Neural progenitor cell (in vitro differentiated cells): ENCODE results near the gene POMZP3.
"Not testable (repeated sequence)": the region's sequence is repeated elsewhere in the genome, so short reads cannot be mapped to it uniquely, and the experiment has no call there.

ENCODE experiments used
- CTCF ChIP-seq: fragments of 200-600 bp; sonication (generic); IDR thresholded peaks from 2 replicates; pipeline ENCODE4 v1.5.1; 2017; ENCODE audit warnings: antibody characterized with exemption, mild to moderate bottlenecking
- EZH2 ChIP-seq: fragments of 200-600 bp; sonication (generic); IDR thresholded peaks from 2 replicates; pipeline ENCODE4 v1.6.1; 2017; ENCODE audit warnings: antibody characterized with exemption, mild to moderate bottlenecking, moderate library complexity

DNA sequence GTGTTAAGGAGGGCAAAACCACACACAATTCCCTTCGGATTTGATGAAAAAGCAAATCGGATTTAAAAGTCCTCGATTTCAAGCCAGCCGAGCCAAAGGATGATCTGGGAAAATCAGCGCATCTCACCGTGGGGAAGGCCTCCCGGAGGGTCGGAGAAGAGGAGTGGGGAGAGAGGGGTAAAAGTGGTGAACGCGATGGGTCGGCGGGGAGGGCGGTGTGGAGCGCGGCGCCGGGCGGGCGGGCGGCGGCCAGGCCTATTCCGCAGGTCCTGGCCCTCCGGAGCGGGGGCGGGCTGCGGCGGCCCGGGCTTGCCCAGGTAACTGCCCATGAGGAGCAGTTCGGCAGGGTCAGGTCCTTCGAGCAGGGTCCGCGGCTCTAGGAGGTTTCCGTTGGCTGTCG, 498 bp downstream of the POMZP3 start:
- TF ChIP-seq CTCF, EZH2: not testable (repeated sequence)
